Colonic mucosa (tissue), 4 donors: ENCODE measurements around the gene PDZD8. TPM values are rescaled to one million over a fixed set of nuclear protein-coding genes. Genes with fewer than 3 reads are reported as not detected.
A peak's percentile ranks its signal among the peaks of the same experiment; 100 is the strongest.

Experiments
- DNase-seq: peaks from one replicate; pipeline ENCODE4 v3.0.0-alpha.2; 2020
- H3K27ac ChIP-seq: fragments of 200-600 bp; one replicate; pipeline ENCODE4 v1.8.0; 2021
- H3K27me3 ChIP-seq: fragments of 200-600 bp; one replicate; pipeline ENCODE4 v1.8.0; 2021
- H3K36me3 ChIP-seq: fragments of 200-600 bp; one replicate; pipeline ENCODE4 v1.8.0; 2021
- H3K4me1 ChIP-seq: fragments of 200-600 bp; one replicate; pipeline ENCODE4 v1.8.0; 2021; ENCODE audit warnings: mild to moderate bottlenecking
- H3K4me3 ChIP-seq: fragments of 200-600 bp; one replicate; pipeline ENCODE4 v1.8.0; 2021
- H3K9ac ChIP-seq, 2 donors: one replicate each; pipeline ENCODE4 v1.7.0; 2013; ENCODE audit warnings: control low read depth in 2 of 2, low read depth in 2 of 2, low read length in 2 of 2
- H3K9me3 ChIP-seq: fragments of 200-600 bp; one replicate; pipeline ENCODE4 v1.8.0; 2021
- intact Hi-C: fragments of 100-400 bp; cut with DNase I; formaldehyde crosslinking; loops from one replicate; pipeline ENCODE4 v1.14.1; 2022
- total RNA-seq, 2 donors: library from RNA; stranded (reverse); fragmentation: NEBNext Ultra II Directional in 1 of 2; extraction: Animal tissue kit (Norgen Biotek cat#: 25700) in 1 of 2; gene quantifications; one replicate each; pipeline ENCODE4 v1.2.1, GENCODE V29; 2021
- TF ChIP-seq, protein P1 (sequence below): fragments of 200-600 bp; IDR thresholded peaks from one replicate; pipeline ENCODE4 v1.8.0; 2022; ENCODE audit warnings: antibody characterized with exemption, mild to moderate bottlenecking
- donor health status: healthy.
- donor health status: DM: no; HTN: no; CAD: no.
- donor health status: DM: no; HTN: no; CAD: no.

PDZD8 gene
- total RNA-seq, 2 donors from 2014 or later = 68.5 to 82.0 TPM

DNA sequence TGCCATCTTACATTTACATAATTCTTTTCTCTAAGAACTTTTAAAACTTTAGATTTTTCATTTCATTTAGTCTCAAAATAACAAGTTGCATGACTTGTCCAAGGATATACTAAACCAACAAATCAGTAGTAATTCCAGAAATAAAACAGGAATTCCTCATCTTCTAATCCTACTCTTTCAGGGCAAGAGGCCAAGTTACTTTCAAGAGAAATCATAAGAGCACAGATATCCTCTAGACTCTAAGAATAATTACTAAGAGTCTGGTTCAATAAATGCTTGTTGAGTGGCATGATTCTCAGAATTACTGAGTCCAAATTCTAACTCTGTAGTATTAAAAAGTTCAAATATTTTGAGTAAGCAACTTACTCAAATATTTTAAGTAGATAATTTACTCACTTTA lies 12.9 kb downstream of the PDZD8 start:
- no peak for DNase-seq
- TF ChIP-seq, protein P1, sequence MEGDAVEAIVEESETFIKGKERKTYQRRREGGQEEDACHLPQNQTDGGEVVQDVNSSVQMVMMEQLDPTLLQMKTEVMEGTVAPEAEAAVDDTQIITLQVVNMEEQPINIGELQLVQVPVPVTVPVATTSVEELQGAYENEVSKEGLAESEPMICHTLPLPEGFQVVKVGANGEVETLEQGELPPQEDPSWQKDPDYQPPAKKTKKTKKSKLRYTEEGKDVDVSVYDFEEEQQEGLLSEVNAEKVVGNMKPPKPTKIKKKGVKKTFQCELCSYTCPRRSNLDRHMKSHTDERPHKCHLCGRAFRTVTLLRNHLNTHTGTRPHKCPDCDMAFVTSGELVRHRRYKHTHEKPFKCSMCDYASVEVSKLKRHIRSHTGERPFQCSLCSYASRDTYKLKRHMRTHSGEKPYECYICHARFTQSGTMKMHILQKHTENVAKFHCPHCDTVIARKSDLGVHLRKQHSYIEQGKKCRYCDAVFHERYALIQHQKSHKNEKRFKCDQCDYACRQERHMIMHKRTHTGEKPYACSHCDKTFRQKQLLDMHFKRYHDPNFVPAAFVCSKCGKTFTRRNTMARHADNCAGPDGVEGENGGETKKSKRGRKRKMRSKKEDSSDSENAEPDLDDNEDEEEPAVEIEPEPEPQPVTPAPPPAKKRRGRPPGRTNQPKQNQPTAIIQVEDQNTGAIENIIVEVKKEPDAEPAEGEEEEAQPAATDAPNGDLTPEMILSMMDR = no peak

DNA sequence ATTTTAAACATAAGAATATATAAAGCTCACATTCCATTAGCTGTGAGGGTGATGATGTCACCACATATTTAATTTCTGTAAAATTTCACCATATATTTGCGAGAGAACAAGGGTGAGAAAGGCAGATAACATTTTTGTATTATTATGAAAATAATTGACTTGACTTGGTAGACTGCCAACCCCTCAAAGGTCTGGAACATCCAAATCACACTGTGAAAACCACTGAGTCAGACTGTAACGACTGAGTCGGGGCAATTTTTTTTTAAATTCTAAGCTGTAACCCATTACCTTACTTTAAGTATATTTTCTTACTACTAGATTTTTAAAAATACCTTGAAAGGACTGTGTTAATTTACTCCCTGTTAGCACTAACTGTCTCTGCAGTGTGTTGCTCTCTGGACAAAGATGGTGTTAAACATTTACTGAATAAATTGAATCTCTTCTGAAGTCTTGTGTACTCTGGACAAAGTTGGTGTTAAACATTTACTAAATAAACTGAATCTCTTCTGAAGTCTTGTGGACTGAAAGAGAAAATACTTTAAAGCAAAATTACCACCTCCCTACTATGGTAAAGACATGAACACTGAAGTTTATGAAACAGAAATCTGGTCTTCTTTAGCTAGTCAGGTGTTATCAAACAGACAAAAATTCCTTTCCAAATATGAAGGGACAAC lies 14.1 kb downstream of the PDZD8 start:
- DNase-seq = no peak
- Histone ChIP-seq H3K4me3 (no peak overlapping the region), H3K36me3 (no peaks in the 10 kb centered on the region), H3K9ac (peak overlapping the region in 1 of 2 donors; percentile 32), H3K27ac (peak overlapping the region; percentile 47), H3K9me3 (no peaks in the 10 kb centered on the region), H3K27me3 (no peaks in the 10 kb centered on the region), H3K4me1 (no peaks in the 10 kb centered on the region)
- intact Hi-C loops = no loop called here
- TF ChIP-seq, protein P1 = no peak

More for the DNA sequence above, 12.9 kb downstream of the PDZD8 start:
- Histone ChIP-seq H3K27me3 (no peaks in the 10 kb centered on the region), H3K9ac (no peak overlapping the region), H3K36me3 (no peaks in the 10 kb centered on the region), H3K27ac (peak overlapping the region; percentile 47), H3K9me3 (no peaks in the 10 kb centered on the region), H3K4me1 (no peaks in the 10 kb centered on the region), H3K4me3 (no peak overlapping the region)
- intact Hi-C loops = no loop called here

DNA sequence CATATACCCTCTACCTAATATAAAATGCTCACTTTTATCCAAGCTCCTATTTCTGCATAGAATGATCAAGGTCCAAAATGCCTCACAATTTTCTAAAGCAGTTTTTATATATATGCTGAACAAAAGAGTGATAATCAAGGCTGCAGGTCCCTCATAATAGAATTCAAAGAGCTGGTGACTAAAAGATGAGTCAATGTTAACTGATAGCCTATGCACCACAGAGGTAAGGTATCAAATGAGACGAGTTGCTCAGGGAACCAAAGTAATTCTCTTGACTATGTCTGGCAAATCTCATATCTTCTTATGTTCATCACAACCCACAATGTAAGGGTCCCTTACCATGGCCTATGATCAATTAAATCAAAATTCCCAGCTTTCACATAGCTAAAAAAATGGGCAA lies 15.2 kb downstream of the PDZD8 start:
- Histone ChIP-seq H3K36me3 (no peaks in the 10 kb centered on the region), H3K4me1 (peaks cover 8% of the 10 kb centered on the region), H3K27ac (no peak overlapping the region), H3K9me3 (no peaks in the 10 kb centered on the region), H3K4me3 (no peak overlapping the region), H3K27me3 (no peaks in the 10 kb centered on the region), H3K9ac (peak overlapping the region in 1 of 2 donors; percentile 47)
- DNase-seq = no peak
- TF ChIP-seq, protein P1 = no peak
- intact Hi-C loops = no loop called here

DNA sequence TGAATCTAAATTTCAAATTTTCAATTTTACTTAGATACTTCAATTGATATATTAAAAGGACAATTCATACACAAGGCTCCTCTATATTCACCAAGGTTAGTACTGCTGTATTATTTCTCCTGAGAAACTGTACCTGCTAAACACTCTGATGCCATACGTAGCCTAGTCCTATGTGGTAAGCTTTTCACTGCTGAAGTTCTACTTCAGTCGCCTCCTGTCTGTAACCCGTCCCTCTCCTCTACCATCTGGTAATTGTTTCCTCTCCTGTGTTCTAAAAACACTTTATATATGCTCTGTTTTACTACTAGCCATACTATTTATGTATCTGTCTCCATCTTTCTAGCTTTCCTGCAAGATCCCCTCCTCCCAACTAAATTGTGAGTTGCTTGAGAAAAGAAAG lies 20.2 kb downstream of the PDZD8 start:
- Histone ChIP-seq H3K27ac (no peak overlapping the region), H3K4me3 (no peak overlapping the region), H3K9ac (no peak overlapping the region), H3K9me3 (no peaks in the 10 kb centered on the region), H3K36me3 (no peaks in the 10 kb centered on the region), H3K4me1 (peaks cover 13% of the 10 kb centered on the region), H3K27me3 (no peaks in the 10 kb centered on the region)
- intact Hi-C loops = no loop called here
- DNase-seq = no peak
- TF ChIP-seq, protein P1 = no peak

DNA sequence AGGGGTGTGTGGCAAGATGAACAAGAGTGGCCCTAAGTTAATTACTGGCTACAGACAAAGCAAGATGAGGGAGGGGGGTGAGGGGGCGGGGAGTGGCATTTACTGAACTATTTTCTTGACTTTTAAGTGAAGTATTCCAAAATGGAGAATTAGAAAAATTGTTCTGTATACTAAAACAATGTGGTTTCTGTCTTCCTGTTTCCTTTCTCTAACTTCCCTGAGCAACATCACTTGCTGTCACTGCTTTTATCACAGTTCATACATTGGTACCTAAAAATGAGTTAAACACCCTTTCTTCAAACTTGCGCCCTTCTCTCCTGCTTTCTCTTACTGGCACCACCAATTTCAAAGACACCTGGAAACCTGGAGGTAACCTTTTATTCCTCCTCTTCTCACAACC lies 21.6 kb downstream of the PDZD8 start:
- Histone ChIP-seq H3K4me3 (no peak overlapping the region), H3K4me1 (peaks cover 13% of the 10 kb centered on the region), H3K9me3 (no peaks in the 10 kb centered on the region), H3K9ac (no peak overlapping the region), H3K27ac (no peak overlapping the region), H3K27me3 (no peaks in the 10 kb centered on the region), H3K36me3 (no peaks in the 10 kb centered on the region)
- intact Hi-C loops = no loop called here
- TF ChIP-seq, protein P1 = no peak
- DNase-seq = no peak
